Left lung (tissue), 10 donors: ENCODE data around the gene GSTO1. TPM values are rescaled to one million over a fixed set of nuclear protein-coding genes. Genes with fewer than 3 reads are reported as not detected.

Experiments
- ATAC-seq: fragments of 200-7000 bp; cut with Tn5 transposase; one replicate; pipeline ENCODE4 v1.9.1; 2020; ENCODE audit warnings: moderate library complexity
- DNase-seq, 4 donors: peaks; one replicate each; pipeline ENCODE4 v3.0.0-alpha.2; 2013 to 2020
- H3K27ac ChIP-seq, 2 donors: fragments of 200-600 bp; sonication (generic) in 1 of 2; one replicate each; pipeline versions ENCODE4 v1.5.0 to v1.8.0; 2020 to 2021
- H3K27me3 ChIP-seq, 2 donors: fragments of 200-600 bp; sonication (generic) in 1 of 2; one replicate each; pipeline versions ENCODE4 v1.5.0 to v1.8.0; 2020 to 2021
- H3K36me3 ChIP-seq, 2 donors: fragments of 200-600 bp; sonication (generic) in 1 of 2; one replicate each; pipeline versions ENCODE4 v1.5.0 to v1.8.0; 2020 to 2021
- H3K4me1 ChIP-seq, 2 donors: fragments of 200-600 bp; one replicate each; pipeline ENCODE4 v1.8.0; 2021
- H3K4me3 ChIP-seq, 2 donors: fragments of 200-600 bp; sonication (generic) in 1 of 2; one replicate each; pipeline versions ENCODE4 v1.5.0 to v1.8.0; 2020 to 2021; ENCODE audit warnings: mild to moderate bottlenecking in 1 of 2
- H3K9me3 ChIP-seq, 2 donors: fragments of 200-600 bp; sonication (generic) in 1 of 2; one replicate each; pipeline versions ENCODE4 v1.5.0 to v1.8.0; 2020 to 2021
- CTCF ChIP-seq, 2 donors: fragments of 200-600 bp; sonication (generic) in 1 of 2; IDR thresholded peaks; one replicate each; pipeline versions ENCODE4 v1.5.0 to v1.8.0; 2021; ENCODE audit warnings: antibody characterized with exemption in 2 of 2
- intact Hi-C, 2 donors: fragments of 100-400 bp; cut with DNase I; formaldehyde crosslinking; loops; one replicate each; pipeline versions ENCODE4 v1.11.2 to v1.14.2; 2022
- polyA plus RNA-seq, 6 donors: library from polyadenylated mRNA; unstranded; fragments of 120-200 nt; gene quantifications; one replicate each; pipeline ENCODE4 v1.2.1, GENCODE V29; 2013; ENCODE audit not compliant: insufficient read length in 6 of 6
- total RNA-seq, 2 donors: library from RNA; stranded (reverse); fragmentation: NEBNext Ultra II Directional; extraction: Animal tissue kit (Norgen Biotek cat#: 25700); gene quantifications; one replicate each; pipeline ENCODE4 v1.2.1, GENCODE V29; 2021
- donor health status: DM: no; HTN: yes; CAD: no.
- donor health status: DM: no; HTN: no; CAD: no.

GSTO1 gene
- total and polyA plus RNA-seq, 8 donors, result 83.1 to 157 (median 90.2) TPM

GRCh38 chr10:104279550-104280259 lies 25.0 kb downstream of the GSTO1 start:
- Histone ChIP-seq H3K27ac (no peak overlapping the region), H3K4me1 (peaks cover 0 to 3% of the 10 kb centered on the region in 2 donors), H3K9me3 (no peaks in the 10 kb centered on the region), H3K4me3 (no peak overlapping the region), H3K36me3 (no peaks in the 10 kb centered on the region), H3K27me3 (peaks cover 0 to 10% of the 10 kb centered on the region in 2 donors)
- TF ChIP-seq CTCF (IDR thresholded peaks at IDR 0.05), result no peak
- DNase-seq (no peak), ATAC-seq (no peak)
- intact Hi-C loops, result no loop called here

GRCh38 chr10:104281694-104282093 lies 27.0 kb downstream of the GSTO1 start:
- no peak for TF ChIP-seq CTCF (IDR thresholded peaks at IDR 0.05)
- Histone ChIP-seq H3K4me1 (no peaks in the 10 kb centered on the region), H3K9me3 (no peaks in the 10 kb centered on the region), H3K27ac (no peak overlapping the region), H3K36me3 (no peaks in the 10 kb centered on the region), H3K4me3 (no peak overlapping the region), H3K27me3 (no peaks in the 10 kb centered on the region)
- no peak for DNase-seq
- intact Hi-C loops, result no loop called here
- no peak for ATAC-seq

GRCh38 chr10:104284846-104285245 lies 30.2 kb downstream of the GSTO1 start:
- H3K4me3 ChIP-seq, result no peak overlapping the region
- no peaks in the 10 kb centered on the region for H3K4me1 ChIP-seq
- DNase-seq (no peak), ATAC-seq (no peak)
- no peak overlapping the region for H3K27ac ChIP-seq
- H3K36me3 ChIP-seq, result no peaks in the 10 kb centered on the region
- no peaks in the 10 kb centered on the region for H3K9me3 ChIP-seq
- intact Hi-C loops, result no loop called here
- H3K27me3 ChIP-seq, result no peaks in the 10 kb centered on the region
- no peak for TF ChIP-seq CTCF (IDR thresholded peaks at IDR 0.05)

GRCh38 chr10:104286939-104287338 lies 32.2 kb downstream of the GSTO1 start:
- Histone ChIP-seq H3K9me3 (no peaks in the 10 kb centered on the region), H3K27me3 (no peaks in the 10 kb centered on the region), H3K4me1 (peaks cover 0 to 11% of the 10 kb centered on the region in 2 donors), H3K4me3 (no peak overlapping the region), H3K27ac (no peak overlapping the region), H3K36me3 (no peaks in the 10 kb centered on the region)
- TF ChIP-seq CTCF (IDR thresholded peaks at IDR 0.05), result no peak
- no peak for ATAC-seq
- DNase-seq, result no peak
- intact Hi-C loops, result no loop called here

GRCh38 chr10:104288355-104288754 lies 33.7 kb downstream of the GSTO1 start:
- Histone ChIP-seq H3K4me3 (no peak overlapping the region), H3K27ac (no peak overlapping the region), H3K36me3 (no peaks in the 10 kb centered on the region), H3K27me3 (no peaks in the 10 kb centered on the region), H3K9me3 (no peaks in the 10 kb centered on the region), H3K4me1 (peaks cover 0 to 20% of the 10 kb centered on the region in 2 donors)
- DNase-seq (no peak), ATAC-seq (no peak)
- intact Hi-C loops, result no loop called here
- no peak for TF ChIP-seq CTCF (IDR thresholded peaks at IDR 0.05)
